Sigmoid colon (tissue), 4 donors: Measurements from ENCODE around the gene TEKT3.

ENCODE experiments used
- POLR2A ChIP-seq, 2 donors: fragments of 450-650 bp; IDR thresholded peaks; one replicate each; pipeline ENCODE4 v1.6.1; 2016; ENCODE audit warnings: antibody characterized with exemption in 2 of 2, mild to moderate bottlenecking in 2 of 2, moderate library complexity in 2 of 2
- POLR2AphosphoS5 ChIP-seq, 4 donors: sonication (generic); formaldehyde crosslinking; IDR thresholded peaks; one replicate each; pipeline ENCODE4 v1.6.1; 2017; ENCODE audit warnings: antibody characterized with exemption in 4 of 4

DNA sequence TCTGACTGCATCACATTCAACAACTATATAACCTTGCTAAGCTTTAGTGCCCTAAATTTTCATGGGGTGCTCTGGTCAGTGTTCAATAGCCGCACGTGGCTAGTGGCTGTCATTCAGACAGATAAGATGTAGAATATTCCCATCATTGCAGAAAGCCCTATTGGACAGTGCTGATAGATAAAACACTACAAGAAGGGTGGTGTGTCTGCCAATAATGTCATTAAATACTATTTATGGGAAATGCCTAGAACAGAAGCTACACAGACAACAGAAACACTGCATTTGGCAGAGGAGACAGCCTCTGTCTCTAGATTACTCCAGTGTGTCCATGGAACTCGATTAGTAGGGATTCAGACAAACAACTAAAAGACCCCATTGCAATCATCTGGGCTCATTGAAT, 47.8 kb downstream of the TEKT3 start:
- TF ChIP-seq POLR2AphosphoS5 (IDR thresholded peaks at IDR 0.05) (no peak), POLR2A (IDR thresholded peaks at IDR 0.05) (no peak)
